K562 (cell line): ENCODE measurements around the gene DNAJA1. TPM values are rescaled to one million over a fixed set of nuclear protein-coding genes. Genes with fewer than 3 reads are reported as not detected.
A peak's percentile ranks its signal among the peaks of the same experiment; 100 is the strongest.

Experiments
- ADNP ChIP-seq: fragments of 200-800 bp; sonication (Bioruptor generic); IDR thresholded peaks from 2 replicates; pipeline ENCODE4 v1.6.1; 2016; ENCODE audit warnings: missing genetic modification characterization, missing compliant biosample characterization
- CBFA2T3 ChIP-seq: fragments of 450-650 bp; IDR thresholded peaks from 2 replicates; pipeline ENCODE4 v1.6.1; 2017
- E2F8 ChIP-seq: fragments of 450-650 bp; IDR thresholded peaks from 2 replicates; pipeline ENCODE4 v1.7.1; 2018; ENCODE audit warnings: mild to moderate bottlenecking, low read depth; ENCODE audit not compliant: partially characterized antibody
- FOXM1 ChIP-seq, 2 experiments: fragments of 450-650 bp in 1 of 2; sonication (generic) in 1 of 2; formaldehyde crosslinking in 1 of 2; IDR thresholded peaks; 2 replicates each; pipeline versions ENCODE4 v1.6.1 to v1.9.0; 2017 to 2022; ENCODE audit warnings: low read depth in 2 of 2, mild to moderate bottlenecking in 2 of 2, missing genetic modification reagents in 1 of 2, moderate library complexity in 1 of 2
- GTF3C2 ChIP-seq: IDR thresholded peaks from 3 replicates; pipeline ENCODE4 v1.6.1; 2011; ENCODE audit warnings: borderline replicate concordance, mild to moderate bottlenecking, moderate library complexity; ENCODE audit not compliant: insufficient read length; ENCODE audit errors: extremely low read depth
- HMG20B ChIP-seq: fragments of 250-450 bp; sonication (Bioruptor Pico); IDR thresholded peaks from 2 replicates; pipeline ENCODE4 v1.5.0; 2021; ENCODE audit warnings: mild to moderate bottlenecking
- HSF4 ChIP-seq: fragments of 250-450 bp; sonication (Bioruptor Pico); IDR thresholded peaks from 2 replicates; pipeline ENCODE4 v2.1.2; 2022; ENCODE audit warnings: mild to moderate bottlenecking, moderate library complexity, borderline replicate concordance
- IFI16 ChIP-seq: fragments of 250-450 bp; sonication (Bioruptor Pico); IDR thresholded peaks from 2 replicates; pipeline ENCODE4 v2.1.2; 2022; ENCODE audit warnings: mild to moderate bottlenecking, inconsistent platforms
- MCM2 ChIP-seq: fragments of 450-650 bp; IDR thresholded peaks from 2 replicates; pipeline ENCODE4 v1.6.1; 2017; ENCODE audit warnings: low read depth, mild to moderate bottlenecking
- NFE2 ChIP-seq: IDR thresholded peaks from 2 replicates; pipeline ENCODE4 v1.6.1; 2014; ENCODE audit warnings: antibody characterized with exemption, low read depth
- PHTF2 ChIP-seq: fragments of 250-450 bp; sonication (Bioruptor Pico); IDR thresholded peaks from 2 replicates; pipeline ENCODE4 v1.5.0; 2021; ENCODE audit warnings: mild to moderate bottlenecking
- STAT5B ChIP-seq: fragments of 250-450 bp; sonication (Bioruptor Pico); IDR thresholded peaks from 2 replicates; pipeline ENCODE4 v1.8.0; 2021; ENCODE audit warnings: mild to moderate bottlenecking, inconsistent platforms
- TAF7 ChIP-seq: fragments of 450-650 bp; IDR thresholded peaks from 2 replicates; pipeline ENCODE4 v1.6.1; 2016; ENCODE audit warnings: missing genetic modification characterization, missing compliant biosample characterization
- TEAD1 ChIP-seq, 2 experiments: fragments of 450-650 bp in 1 of 2; sonication (generic) in 1 of 2; formaldehyde crosslinking; IDR thresholded peaks; 2 replicates each; pipeline versions ENCODE4 v1.4.0 to v1.8.0; 2020 to 2022; ENCODE audit warnings: mild to moderate bottlenecking in 2 of 2, missing genetic modification reagents in 1 of 2
- THAP7 ChIP-seq: fragments of 250-450 bp; sonication (Bioruptor Pico); IDR thresholded peaks from 2 replicates; pipeline ENCODE4 v1.5.0; 2021
- TRIM24 ChIP-seq, 2 experiments: fragments of 450-650 bp; IDR thresholded peaks; 2 replicates each; pipeline ENCODE4 v1.6.1; 2016
- TSC22D4 ChIP-seq: fragments of 450-650 bp; IDR thresholded peaks from 2 replicates; pipeline ENCODE4 v1.6.1; 2016; ENCODE audit warnings: missing genetic modification characterization, missing biosample characterization, control low read depth
- ZBTB43 ChIP-seq: sonication (generic); formaldehyde crosslinking; IDR thresholded peaks from 2 replicates; pipeline ENCODE4 v1.8.0; 2023; ENCODE audit warnings: mild to moderate bottlenecking, missing genetic modification reagents
- ZC3H4 ChIP-seq: sonication (generic); formaldehyde crosslinking; IDR thresholded peaks from 2 replicates; pipeline ENCODE4 v1.9.0; 2021; ENCODE audit warnings: missing genetic modification reagents, borderline replicate concordance
- ZKSCAN1 ChIP-seq: fragments of 150-350 bp; IDR thresholded peaks from 2 replicates; pipeline ENCODE4 v1.6.1; 2016; ENCODE audit warnings: low read depth, low read length
- ZNF778 ChIP-seq: fragments of 450-650 bp; formaldehyde crosslinking; IDR thresholded peaks from 2 replicates; pipeline ENCODE4 v1.4.0; 2020; ENCODE audit warnings: mild to moderate bottlenecking, moderate library complexity
- polyA plus RNA-seq, 8 experiments: library from polyadenylated mRNA; depleted of rRNA in 4 of 8; stranded (reverse) in 5 of 8; unstranded in 3 of 8; fragments of >200 nt; fragmentation: Nextera tagmentation in 2 of 8; fragmentation: Illumina TruSeq in 1 of 8; extraction: Ambion mirVana in 2 of 8; extraction: Trizol in 1 of 8; gene quantifications; 2 replicates each; pipeline versions ENCODE4 v1.2.1 to v1.2.3, GENCODE V29; 2011 to 2014; ENCODE audit warnings: inconsistent platforms in 1 of 8, missing spikeins in 1 of 8
- total RNA-seq, 7 experiments: library from RNA; depleted of rRNA in 6 of 7; stranded (reverse); fragments of >200 nt in 6 of 7; fragmentation: Illumina TruSeq in 2 of 7; extraction: Trizol in 2 of 7; gene quantifications; 2 replicates each; pipeline versions ENCODE4 v1.2.1 to v1.2.3, GENCODE V29; 2011 to 2021; ENCODE audit warnings: low replicate concordance in 1 of 7

Gene DNAJA1
- total and polyA plus RNA-seq, 9 of the 15 experiments (the other 6 are each of a cell fraction or from before 2014, with no cell fraction given): 109 to 359 (median 175) TPM

GRCh38 chr9:33076046-33077004 lies 51.3 kb downstream of the DNAJA1 start, which contains the start of gene SMU1 (continued):
- no peak for TF ChIP-seq HMG20B (CRISPR knock-in tag)
- TF ChIP-seq PHTF2 (CRISPR knock-in tag): no peak
- no peak for TF ChIP-seq TEAD1 (CRISPR knock-in tag; IDR thresholded peaks at IDR 0.05)
- no peak; the same call in 1 of the 2 replicates for TF ChIP-seq ZKSCAN1
- TF ChIP-seq STAT5B (CRISPR knock-in tag): no peak
- peak; percentile 99; the same call in 1 of the 2 replicates for TF ChIP-seq ADNP (tag)
- TF ChIP-seq IFI16: no peak
- TF ChIP-seq MCM2: no peak
- no peak for TF ChIP-seq ZBTB43 (CRISPR knock-in tag)
- TF ChIP-seq TSC22D4 (tag): no peak
- no peak for TF ChIP-seq CBFA2T3
- no peak for TF ChIP-seq FOXM1 (IDR thresholded peaks at IDR 0.05; ENCODE audit: low read depth)
- TF ChIP-seq FOXM1 (CRISPR knock-in tag; IDR thresholded peaks at IDR 0.05; ENCODE audit: low read depth): no peak
- TF ChIP-seq HSF4 (CRISPR knock-in tag): no peak
- TF ChIP-seq GTF3C2: peak; percentile 79
- TF ChIP-seq TAF7 (tag): peak; percentile 58; the same call in 1 of the 2 replicates
- TF ChIP-seq E2F8: peak; percentile 72
- no peak for TF ChIP-seq ZNF778
- no peak for TF ChIP-seq NFE2
- TF ChIP-seq THAP7 (CRISPR knock-in tag): no peak
- no peak for TF ChIP-seq ZC3H4 (CRISPR knock-in tag)
- peak in 1 of 2 experiments; percentile 58; a peak in 1 of 4 replicates for TF ChIP-seq TRIM24 (IDR thresholded peaks at IDR 0.05)
